SK-N-SH (cell line): Measurements from ENCODE around the gene TBKBP1. TPM values are rescaled to one million over a fixed set of nuclear protein-coding genes. Genes with fewer than 3 reads are reported as not detected.

Experiments used
- CTCF ChIA-PET: fragments of 300-600, 350-600 bp; formaldehyde crosslinking; extraction: SDS; loops from one replicate; lab custom pipeline; 2021; lab: Yijun Ruan, JAX
- POLR2A ChIA-PET: fragments of 350-600 bp; sonication (Branson Sonifier 250); formaldehyde crosslinking; extraction: SDS; loops from one replicate; lab custom pipeline; 2020; ENCODE audit warnings: antibody characterized with exemption, inconsistent platforms; lab: Yijun Ruan, JAX
- DNase-seq: peaks from one replicate; pipeline ENCODE4 v3.0.0; 2012
- H2AFZ ChIP-seq: fragments of 200-600 bp; sonication (generic); 2 replicates; pipeline ENCODE4 v1.8.1; 2016; ENCODE audit warnings: antibody characterized with exemption, mild to moderate bottlenecking, low read depth
- H3F3A ChIP-seq: fragments of 200-600 bp; sonication (generic); replicated peaks from 2 replicates; pipeline ENCODE3; 2016; ENCODE audit warnings: antibody characterized with exemption, mild to moderate bottlenecking; ENCODE audit not compliant: insufficient read depth
- H3K27ac ChIP-seq, 2 experiments: fragments of 200-500 bp in 1 of 2; fragments of 200-600 bp in 1 of 2; sonication (Bioruptor generic) in 1 of 2; sonication (generic), shearing (Covaris generic) in 1 of 2; 2 replicates each; pipeline versions ENCODE4 v1.5.1 to v1.6.1; 2014 to 2016; ENCODE audit warnings: low read depth in 2 of 2, inconsistent platforms in 1 of 2, low read length in 1 of 2, mild to moderate bottlenecking in 1 of 2, mixed read lengths in 1 of 2
- H3K27me3 ChIP-seq: fragments of 200-600 bp; sonication (generic), shearing (Covaris generic); 2 replicates; pipeline ENCODE4 v1.6.1; 2016; ENCODE audit warnings: mixed run types; ENCODE audit not compliant: insufficient read depth
- H3K36me3 ChIP-seq, 2 experiments: fragments of 200-500 bp in 1 of 2; fragments of 200-600 bp in 1 of 2; sonication (Bioruptor generic) in 1 of 2; sonication (generic) in 1 of 2; replicated peaks in 1 of 2; 2 replicates each; pipeline versions ENCODE3 to v1.5.1; 2014 to 2016; ENCODE audit warnings: low read length in 1 of 2, mild to moderate bottlenecking in 1 of 2; ENCODE audit not compliant: insufficient read depth in 2 of 2, control insufficient read depth in 1 of 2
- H3K4me1 ChIP-seq, 2 experiments: fragments of 200-500 bp in 1 of 2; fragments of 200-600 bp in 1 of 2; sonication (Bioruptor generic) in 1 of 2; sonication (generic), shearing (Covaris generic) in 1 of 2; 2 replicates each; pipeline versions ENCODE4 v1.5.1 to v1.6.1; 2014 to 2016; ENCODE audit warnings: low read depth in 1 of 2, low read length in 1 of 2, mixed run types in 1 of 2; ENCODE audit not compliant: insufficient read depth in 2 of 2, control insufficient read depth in 1 of 2
- H3K4me2 ChIP-seq: fragments of 200-600 bp; sonication (generic), shearing (Covaris generic); 2 replicates; pipeline ENCODE4 v1.6.1; 2017; ENCODE audit warnings: mixed run types
- H3K4me3 ChIP-seq, 2 experiments: fragments of 200-500 bp in 1 of 2; fragments of 200-600 bp in 1 of 2; sonication (Bioruptor generic) in 1 of 2; sonication (generic), shearing (Covaris generic) in 1 of 2; 2 replicates each; pipeline versions ENCODE4 v1.5.1 to v1.8.1; 2014 to 2016; ENCODE audit warnings: low read depth in 2 of 2, inconsistent platforms in 1 of 2, low read length in 1 of 2, mild to moderate bottlenecking in 1 of 2, mixed read lengths in 1 of 2, moderate library complexity in 1 of 2
- H3K79me2 ChIP-seq: fragments of 200-600 bp; sonication (generic); 2 replicates; pipeline ENCODE4 v1.8.1; 2017; ENCODE audit warnings: mild to moderate bottlenecking; ENCODE audit not compliant: insufficient read depth
- H3K9ac ChIP-seq: fragments of 200-600 bp; sonication (generic); 2 replicates; pipeline ENCODE4 v1.6.1; 2017; ENCODE audit warnings: mixed run types
- H3K9me2 ChIP-seq: fragments of 200-600 bp; sonication (generic); 2 replicates; pipeline ENCODE4 v1.6.1; 2017; ENCODE audit warnings: mixed run types
- H3K9me3 ChIP-seq: fragments of 200-600 bp; sonication (generic); 2 replicates; pipeline ENCODE4 v1.6.1; 2017; ENCODE audit warnings: mixed run types, mild to moderate bottlenecking, moderate library complexity
- H4K20me1 ChIP-seq: fragments of 200-600 bp; sonication (generic); 2 replicates; pipeline ENCODE4 v1.6.1; 2017; ENCODE audit warnings: mild to moderate bottlenecking, mixed run types; ENCODE audit not compliant: insufficient read depth
- ELF1 ChIP-seq: IDR thresholded peaks from 2 replicates; pipeline ENCODE4 v1.4.0; 2012
- FOXJ3 ChIP-seq: sonication (generic); formaldehyde crosslinking; IDR thresholded peaks from 2 replicates; pipeline ENCODE4 v1.5.1; 2020; ENCODE audit warnings: mild to moderate bottlenecking, missing genetic modification reagents
- FOXM1 ChIP-seq: IDR thresholded peaks from 2 replicates; pipeline ENCODE4 v1.4.0; 2012; ENCODE audit warnings: low read depth, mild to moderate bottlenecking
- PBX3 ChIP-seq: IDR thresholded peaks from 2 replicates; pipeline ENCODE4; 2012
- POLR2AphosphoS5 ChIP-seq: IDR thresholded peaks from 2 replicates; pipeline ENCODE4 v1.6.1; 2012; ENCODE audit warnings: low read depth, low read length
- RAD21 ChIP-seq: IDR thresholded peaks from 2 replicates; pipeline ENCODE4 v1.6.1; 2012; ENCODE audit warnings: mild to moderate bottlenecking, low read length
- RCOR1 ChIP-seq: fragments of 150-350 bp; IDR thresholded peaks from 2 replicates; pipeline ENCODE4 v1.6.1; 2017; ENCODE audit warnings: antibody characterized with exemption, low read length
- RFX5 ChIP-seq: IDR thresholded peaks from 2 replicates; pipeline ENCODE4 v1.6.1; 2012; ENCODE audit warnings: mild to moderate bottlenecking, improper control_type of control experiment, low read length
- SMC3 ChIP-seq: IDR thresholded peaks from 2 replicates; pipeline ENCODE4 v1.6.1; 2012; ENCODE audit warnings: low read depth, low read length, improper control_type of control experiment
- TAF1 ChIP-seq: IDR thresholded peaks from 2 replicates; pipeline ENCODE4 v1.6.1; 2012; ENCODE audit warnings: low read depth, mild to moderate bottlenecking, low read length, moderate library complexity, borderline replicate concordance
- TCF12 ChIP-seq: IDR thresholded peaks from 2 replicates; pipeline ENCODE4 v1.4.0; 2012
- TEAD4 ChIP-seq: IDR thresholded peaks from 2 replicates; pipeline ENCODE4 v1.4.0; 2012; ENCODE audit warnings: mild to moderate bottlenecking, borderline replicate concordance; ENCODE audit not compliant: insufficient read depth
- USF1 ChIP-seq: IDR thresholded peaks from 2 replicates; pipeline ENCODE4 v1.4.0; 2012; ENCODE audit warnings: low read depth, borderline replicate concordance
- WGBS: methylation state at CpG from one replicate; pipeline ENCODE4 v1.1.6; 2017; ENCODE audit warnings: low lambda C conversion rate; 5-methylcytosine and 5-hydroxymethylcytosine counted together
- polyA plus RNA-seq, 3 experiments: library from polyadenylated mRNA; depleted of rRNA; stranded (reverse); fragments of >200 nt; gene quantifications; 2 replicates each; pipeline ENCODE4 v1.2.3, GENCODE V29; 2012
- TF ChIP-seq, protein P1 (sequence below): IDR thresholded peaks from 2 replicates; pipeline ENCODE4 v1.6.1; 2012; ENCODE audit warnings: mild to moderate bottlenecking, low read depth, low read length, moderate library complexity
- TF ChIP-seq, protein P2 (sequence below): fragments of 200-600 bp; sonication (generic); IDR thresholded peaks from 2 replicates; pipeline ENCODE4 v1.6.1; 2017; ENCODE audit warnings: antibody characterized with exemption, mild to moderate bottlenecking, moderate library complexity

Gene TBKBP1
- polyA plus RNA-seq, 1 of the 3 experiments (the other 2 are of a cell fraction), result 14.4 TPM

DNA sequence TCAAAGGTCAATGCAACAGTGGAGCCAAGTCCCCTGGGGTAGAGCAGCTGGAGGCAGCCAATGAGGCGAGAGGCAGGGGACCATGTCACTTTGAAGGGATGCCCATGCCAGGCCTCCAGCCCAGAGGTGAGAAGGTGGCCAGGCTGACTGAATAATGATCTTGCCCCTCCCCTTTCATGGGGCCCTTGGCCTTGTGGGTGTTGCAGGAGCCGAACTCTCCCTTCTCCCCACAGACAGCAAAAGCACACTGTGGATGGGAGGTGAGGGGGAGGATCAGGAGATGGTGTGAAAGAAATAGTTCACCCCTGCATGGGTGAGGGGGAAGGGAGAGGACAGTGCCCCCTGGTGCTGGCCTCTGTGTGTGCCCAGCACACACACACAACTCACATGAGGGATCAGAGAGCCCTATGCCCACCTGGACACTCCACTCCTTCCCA lies 23.3 kb downstream of the TBKBP1 start:
- 63% methylated on average over 2 of the region's 2 CpGs for whole genome bisulfite sequencing
- DNase-seq, result peak; percentile 64
- Histone ChIP-seq H3K79me2 (no peaks in the 10 kb centered on the region), H4K20me1 (peaks cover 19% of the 10 kb centered on the region; the same call in 1 of the 2 replicates), H3K4me2 (no peak overlapping the region), H3K4me1 (peaks cover 7 to 27% of the 10 kb centered on the region in 2 experiments; a peak in 3 of 4 replicates), H3K36me3 (no peaks in the 10 kb centered on the region), H3K4me3 (no peak overlapping the region), H3K27ac (no peak overlapping the region), H3K27me3 (peaks cover 76% of the 10 kb centered on the region), H3K9me2 (no peaks in the 10 kb centered on the region), H2AFZ (no peak overlapping the region), H3K9me3 (no peaks in the 10 kb centered on the region), H3K9ac (no peak overlapping the region), H3F3A (peaks cover 15% of the 10 kb centered on the region)
- ChIA-PET CTCF (interaction anchor here (0.9 to 14.7 kb wide), 6 partner anchors 16 to 72 kb away, joined by 3 to 195 read pairs (median 6); partner anchors contain the start of genes KPNB1, TBKBP1 and TBX21), POLR2A (no interaction called here)
- TF ChIP-seq FOXM1 (no peak), RAD21 (no peak), SMC3 (peak; percentile 32), ELF1 (no peak), RFX5 (no peak), POLR2AphosphoS5 (no peak)
- TF ChIP-seq, protein P1, sequence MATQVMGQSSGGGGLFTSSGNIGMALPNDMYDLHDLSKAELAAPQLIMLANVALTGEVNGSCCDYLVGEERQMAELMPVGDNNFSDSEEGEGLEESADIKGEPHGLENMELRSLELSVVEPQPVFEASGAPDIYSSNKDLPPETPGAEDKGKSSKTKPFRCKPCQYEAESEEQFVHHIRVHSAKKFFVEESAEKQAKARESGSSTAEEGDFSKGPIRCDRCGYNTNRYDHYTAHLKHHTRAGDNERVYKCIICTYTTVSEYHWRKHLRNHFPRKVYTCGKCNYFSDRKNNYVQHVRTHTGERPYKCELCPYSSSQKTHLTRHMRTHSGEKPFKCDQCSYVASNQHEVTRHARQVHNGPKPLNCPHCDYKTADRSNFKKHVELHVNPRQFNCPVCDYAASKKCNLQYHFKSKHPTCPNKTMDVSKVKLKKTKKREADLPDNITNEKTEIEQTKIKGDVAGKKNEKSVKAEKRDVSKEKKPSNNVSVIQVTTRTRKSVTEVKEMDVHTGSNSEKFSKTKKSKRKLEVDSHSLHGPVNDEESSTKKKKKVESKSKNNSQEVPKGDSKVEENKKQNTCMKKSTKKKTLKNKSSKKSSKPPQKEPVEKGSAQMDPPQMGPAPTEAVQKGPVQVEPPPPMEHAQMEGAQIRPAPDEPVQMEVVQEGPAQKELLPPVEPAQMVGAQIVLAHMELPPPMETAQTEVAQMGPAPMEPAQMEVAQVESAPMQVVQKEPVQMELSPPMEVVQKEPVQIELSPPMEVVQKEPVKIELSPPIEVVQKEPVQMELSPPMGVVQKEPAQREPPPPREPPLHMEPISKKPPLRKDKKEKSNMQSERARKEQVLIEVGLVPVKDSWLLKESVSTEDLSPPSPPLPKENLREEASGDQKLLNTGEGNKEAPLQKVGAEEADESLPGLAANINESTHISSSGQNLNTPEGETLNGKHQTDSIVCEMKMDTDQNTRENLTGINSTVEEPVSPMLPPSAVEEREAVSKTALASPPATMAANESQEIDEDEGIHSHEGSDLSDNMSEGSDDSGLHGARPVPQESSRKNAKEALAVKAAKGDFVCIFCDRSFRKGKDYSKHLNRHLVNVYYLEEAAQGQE, result no peak
- TF ChIP-seq, protein P2, sequence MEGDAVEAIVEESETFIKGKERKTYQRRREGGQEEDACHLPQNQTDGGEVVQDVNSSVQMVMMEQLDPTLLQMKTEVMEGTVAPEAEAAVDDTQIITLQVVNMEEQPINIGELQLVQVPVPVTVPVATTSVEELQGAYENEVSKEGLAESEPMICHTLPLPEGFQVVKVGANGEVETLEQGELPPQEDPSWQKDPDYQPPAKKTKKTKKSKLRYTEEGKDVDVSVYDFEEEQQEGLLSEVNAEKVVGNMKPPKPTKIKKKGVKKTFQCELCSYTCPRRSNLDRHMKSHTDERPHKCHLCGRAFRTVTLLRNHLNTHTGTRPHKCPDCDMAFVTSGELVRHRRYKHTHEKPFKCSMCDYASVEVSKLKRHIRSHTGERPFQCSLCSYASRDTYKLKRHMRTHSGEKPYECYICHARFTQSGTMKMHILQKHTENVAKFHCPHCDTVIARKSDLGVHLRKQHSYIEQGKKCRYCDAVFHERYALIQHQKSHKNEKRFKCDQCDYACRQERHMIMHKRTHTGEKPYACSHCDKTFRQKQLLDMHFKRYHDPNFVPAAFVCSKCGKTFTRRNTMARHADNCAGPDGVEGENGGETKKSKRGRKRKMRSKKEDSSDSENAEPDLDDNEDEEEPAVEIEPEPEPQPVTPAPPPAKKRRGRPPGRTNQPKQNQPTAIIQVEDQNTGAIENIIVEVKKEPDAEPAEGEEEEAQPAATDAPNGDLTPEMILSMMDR, result peak; percentile 61

DNA sequence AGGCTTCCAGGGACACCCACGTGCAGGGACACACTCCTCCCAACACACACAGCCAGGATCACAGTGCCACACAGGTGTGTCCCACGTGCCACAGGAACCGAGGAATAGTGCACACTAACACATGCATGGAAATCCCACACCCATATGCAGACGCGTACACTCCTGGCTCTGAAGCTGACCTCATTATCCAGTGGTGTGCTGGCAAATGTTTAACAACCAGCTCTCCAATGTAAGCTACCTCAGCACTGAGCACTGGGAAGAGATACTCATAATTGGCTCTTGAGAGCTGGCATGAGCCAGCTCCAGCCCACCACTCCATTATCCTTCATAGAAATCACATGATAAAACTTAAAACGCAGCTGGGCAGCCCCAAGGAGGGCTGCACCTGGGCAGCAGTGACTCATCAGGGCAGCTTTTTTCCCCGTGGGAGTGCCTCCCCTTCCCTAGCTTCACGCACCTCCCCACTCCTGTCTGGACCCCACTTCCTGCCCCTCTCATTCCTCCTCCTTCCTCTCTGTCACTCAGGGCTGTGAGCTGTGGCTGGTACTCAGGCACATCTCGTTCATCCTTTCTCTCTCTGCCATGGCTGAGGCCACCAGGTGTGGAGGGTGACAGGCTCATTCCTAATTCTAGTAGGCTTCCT lies 24.1 kb downstream of the TBKBP1 start:
- POLR2A ChIA-PET, result interaction anchor here (1.0 kb wide), 1 partner anchor 9 kb away, joined by 3 read pairs; no protein-coding TSS in a partner anchor
- peaks cover 15% of the 10 kb centered on the region for H3F3A ChIP-seq
- H3K27ac ChIP-seq, result no peak overlapping the region
- CTCF ChIA-PET, result interaction anchor here (0.5 to 14.7 kb wide), 10 partner anchors 12 to 442 kb away, joined by 3 to 195 read pairs (median 4); partner anchors contain the start of genes KPNB1, TBKBP1 and TBX21
- no peak overlapping the region for H3K4me3 ChIP-seq
- H2AFZ ChIP-seq, result no peak overlapping the region
- no peaks in the 10 kb centered on the region for H3K9me3 ChIP-seq
- H3K36me3 ChIP-seq, result no peaks in the 10 kb centered on the region
- peaks cover 78% of the 10 kb centered on the region for H3K27me3 ChIP-seq
- peak overlapping the region; percentile 58; the same call in 1 of the 2 replicates for H3K4me2 ChIP-seq
- DNase-seq, result no peak
- peaks cover 19% of the 10 kb centered on the region; the same call in 1 of the 2 replicates for H4K20me1 ChIP-seq
- H3K79me2 ChIP-seq, result no peaks in the 10 kb centered on the region
- H3K9ac ChIP-seq, result no peak overlapping the region
- peaks cover 7 to 27% of the 10 kb centered on the region in 2 experiments; a peak in 3 of 4 replicates for H3K4me1 ChIP-seq
- WGBS, result 34% methylated on average over 9 of the region's 9 CpGs
- no peaks in the 10 kb centered on the region for H3K9me2 ChIP-seq
- TF ChIP-seq FOXJ3 (CRISPR knock-in tag), result no peak
- no peak for TF ChIP-seq USF1
- no peak for TF ChIP-seq TEAD4
- TF ChIP-seq PBX3, result no peak
- TF ChIP-seq POLR2AphosphoS5, result no peak
- TF ChIP-seq TCF12, result no peak
- TF ChIP-seq TAF1, result no peak
- TF ChIP-seq, protein P2, result no peak
- no peak for TF ChIP-seq RCOR1
